ENCODE measurements around the gene PLPP1. TPM values are rescaled to one million over a fixed set of nuclear protein-coding genes. Genes with fewer than 3 reads are reported as not detected.

The PLPP1 gene
- 100 to 1,000 TPM in 1 of 4 donors, 10 to 100 TPM in 3; 26.1 to 140 (median 41.3) TPM for total RNA-seq

- peak within 1 kb of the TSS; percentile 69 to 97 (median 92) for H3K4me3 ChIP-seq
- peak within 1 kb of the TSS; percentile 93 to 98 (median 96) for H3K27ac ChIP-seq
- intact Hi-C loops (cut with DNase I) = no loop called here
- TF ChIP-seq, protein P1, sequence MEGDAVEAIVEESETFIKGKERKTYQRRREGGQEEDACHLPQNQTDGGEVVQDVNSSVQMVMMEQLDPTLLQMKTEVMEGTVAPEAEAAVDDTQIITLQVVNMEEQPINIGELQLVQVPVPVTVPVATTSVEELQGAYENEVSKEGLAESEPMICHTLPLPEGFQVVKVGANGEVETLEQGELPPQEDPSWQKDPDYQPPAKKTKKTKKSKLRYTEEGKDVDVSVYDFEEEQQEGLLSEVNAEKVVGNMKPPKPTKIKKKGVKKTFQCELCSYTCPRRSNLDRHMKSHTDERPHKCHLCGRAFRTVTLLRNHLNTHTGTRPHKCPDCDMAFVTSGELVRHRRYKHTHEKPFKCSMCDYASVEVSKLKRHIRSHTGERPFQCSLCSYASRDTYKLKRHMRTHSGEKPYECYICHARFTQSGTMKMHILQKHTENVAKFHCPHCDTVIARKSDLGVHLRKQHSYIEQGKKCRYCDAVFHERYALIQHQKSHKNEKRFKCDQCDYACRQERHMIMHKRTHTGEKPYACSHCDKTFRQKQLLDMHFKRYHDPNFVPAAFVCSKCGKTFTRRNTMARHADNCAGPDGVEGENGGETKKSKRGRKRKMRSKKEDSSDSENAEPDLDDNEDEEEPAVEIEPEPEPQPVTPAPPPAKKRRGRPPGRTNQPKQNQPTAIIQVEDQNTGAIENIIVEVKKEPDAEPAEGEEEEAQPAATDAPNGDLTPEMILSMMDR (IDR thresholded peaks at IDR 0.05) = peak in 3 of 6 experiments; percentile 3 to 7 (median 5)
- TF ChIP-seq POLR2A (IDR thresholded peaks at IDR 0.05) = peak in 2 of 4 donors; percentile 76 to 77
- H3K4me1 ChIP-seq = peaks cover 3 to 41% (median 11%) of the 10 kb centered on the region in 3 donors
- WGBS, 2 donors = 0% methylated on average over 10 of the region's 91 CpGs
- no peaks in the 10 kb centered on the region for H3K27me3 ChIP-seq
- no peaks in the 10 kb centered on the region for H3K9me3 ChIP-seq
- peak; percentile 35 for DNase-seq
- H3K36me3 ChIP-seq = peaks cover 0 to 4% (median 0%) of the 10 kb centered on the region in 3 donors
Observed at GRCh38 chr5:55534436-55535198, at the start of gene PLPP1. PLPP1 (minus strand) TSS chr5:55534964; CDS start chr5:55534629, 335 bp downstream.

GRCh38 chr5:55583578-55583977, 48.8 kb upstream of the PLPP1 start:
- Histone ChIP-seq H3K4me3 (no peak overlapping the region), H3K27ac (no peak overlapping the region), H3K36me3 (no peaks in the 10 kb centered on the region), H3K4me1 (peaks cover 0 to 3% (median 0%) of the 10 kb centered on the region in 3 donors), H3K9me3 (no peaks in the 10 kb centered on the region), H3K27me3 (no peaks in the 10 kb centered on the region)
- intact Hi-C loops (cut with DNase I) = no loop called here
- WGBS, 2 donors = 84 to 93% methylated on average over 8 to 9 of the region's 9 CpGs
- no peak for DNase-seq
- no peak for TF ChIP-seq POLR2A (IDR thresholded peaks at IDR 0.05)
- TF ChIP-seq, protein P1 (IDR thresholded peaks at IDR 0.05) = no peak

DNA sequence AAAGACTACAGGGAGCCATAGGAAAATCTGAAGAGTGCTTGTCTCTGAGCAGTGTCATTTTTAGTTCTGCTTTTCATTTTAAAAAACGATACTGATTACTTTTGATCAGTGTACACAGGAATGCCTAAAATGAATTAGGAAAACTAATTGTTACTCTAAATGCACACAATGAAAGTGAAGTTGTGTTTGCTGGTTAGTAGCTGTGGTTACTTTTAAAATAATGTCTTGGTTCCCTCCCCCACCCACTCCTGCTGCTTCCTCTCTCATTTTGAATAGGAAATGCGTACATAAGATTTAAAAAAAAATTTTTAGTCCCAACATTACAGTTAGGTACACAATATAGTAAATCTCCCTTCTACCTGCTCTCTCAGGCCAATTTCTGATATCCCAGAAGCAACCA, 47.5 kb upstream of the PLPP1 start:
- Histone ChIP-seq H3K4me3 (no peak overlapping the region), H3K9me3 (no peaks in the 10 kb centered on the region), H3K4me1 (peaks cover 6 to 16% (median 9%) of the 10 kb centered on the region in 3 donors), H3K27me3 (no peaks in the 10 kb centered on the region), H3K36me3 (no peaks in the 10 kb centered on the region), H3K27ac (no peak overlapping the region)
- TF ChIP-seq POLR2A (IDR thresholded peaks at IDR 0.05) = no peak
- TF ChIP-seq, protein P1 (IDR thresholded peaks at IDR 0.05) = no peak
- 43 to 65% methylated on average over 2 of the region's 2 CpGs for WGBS, 2 donors
- intact Hi-C loops (cut with DNase I) = no loop called here
- DNase-seq = no peak

GRCh38 chr5:55580042-55580441, 45.3 kb upstream of the PLPP1 start:
- Histone ChIP-seq H3K27ac (no peak overlapping the region), H3K4me1 (peaks cover 6 to 34% (median 13%) of the 10 kb centered on the region in 3 donors), H3K9me3 (no peaks in the 10 kb centered on the region), H3K27me3 (no peaks in the 10 kb centered on the region), H3K36me3 (no peaks in the 10 kb centered on the region), H3K4me3 (no peak overlapping the region)
- DNase-seq = no peak
- intact Hi-C loops (cut with DNase I) = no loop called here
- no peak for TF ChIP-seq POLR2A (IDR thresholded peaks at IDR 0.05)
- TF ChIP-seq, protein P1 (IDR thresholded peaks at IDR 0.05) = no peak
- 92 to 94% methylated on average over 6 of the region's 6 CpGs for WGBS, 2 donors

DNA sequence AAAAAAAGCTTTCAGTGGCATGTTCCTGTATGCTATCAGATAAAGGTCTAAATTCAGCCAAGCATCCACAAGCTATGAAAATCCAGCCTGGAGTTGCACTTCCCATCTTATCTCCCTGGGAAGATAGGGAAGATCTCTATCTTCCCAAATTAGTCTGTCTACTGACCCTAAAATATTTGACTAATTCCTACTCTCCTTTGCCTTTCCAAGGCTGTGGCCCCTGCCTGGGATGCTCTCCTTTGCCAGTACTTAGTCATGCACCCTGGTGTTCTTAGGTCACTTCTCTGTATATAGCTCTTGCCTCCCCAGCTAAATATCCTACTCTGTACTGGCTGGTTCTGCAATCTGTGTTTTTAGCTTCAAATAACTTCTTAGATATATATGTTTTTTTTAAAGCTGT, 44.0 kb upstream of the PLPP1 start:
- no peaks in the 10 kb centered on the region for H3K27me3 ChIP-seq
- H3K4me1 ChIP-seq = peaks cover 6 to 34% (median 13%) of the 10 kb centered on the region in 3 donors
- H3K36me3 ChIP-seq = no peaks in the 10 kb centered on the region
- TF ChIP-seq, protein P1 (IDR thresholded peaks at IDR 0.05) = no peak
- no peak for TF ChIP-seq POLR2A (IDR thresholded peaks at IDR 0.05)
- intact Hi-C loops (cut with DNase I) = no loop called here
- no peaks in the 10 kb centered on the region for H3K9me3 ChIP-seq
- no peak for DNase-seq
- H3K4me3 ChIP-seq = no peak overlapping the region
- H3K27ac ChIP-seq = no peak overlapping the region
